Measurements from ENCODE around the gene INSIG1. TPM values are rescaled to one million over a fixed set of nuclear protein-coding genes. Genes with fewer than 3 reads are reported as not detected.

The INSIG1 gene
- total and polyA plus RNA-seq, 2 of the 4 experiments (the other 2 are of a cell fraction): 19.0 to 26.0 TPM

DNA sequence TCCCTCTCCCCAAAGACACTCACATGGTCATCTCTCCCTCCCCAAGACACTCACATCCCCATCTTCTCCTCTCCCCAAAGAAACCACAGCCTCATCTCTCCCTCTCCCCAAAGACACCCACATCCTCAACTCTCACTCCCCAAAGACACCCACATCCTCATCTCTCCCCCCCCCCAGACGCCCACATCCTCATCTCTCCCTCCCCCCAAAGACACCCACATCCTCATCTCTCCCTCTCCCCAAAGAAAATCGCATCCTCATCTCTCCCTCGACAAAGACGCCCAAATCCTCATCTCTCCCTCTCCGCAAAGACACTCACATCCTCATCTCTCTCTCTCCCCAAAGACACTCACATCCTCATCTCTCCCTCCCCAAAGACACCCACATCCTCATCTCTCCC lies 31.5 kb downstream of the INSIG1 start:
- peaks cover 4% of the 10 kb centered on the region; the same call in 1 of the 2 replicates for H3K27me3 ChIP-seq (ENCODE audit: control insufficient read depth, insufficient read depth, low read length)
- no peak overlapping the region for H4K91ac ChIP-seq (ENCODE audit: insufficient read depth, low read depth, low read length)
- no peaks in the 10 kb centered on the region for H3K4me1 ChIP-seq (ENCODE audit: control insufficient read depth, insufficient read depth, low read length)
- H3K4me3 ChIP-seq (ENCODE audit: insufficient read depth, low read depth, low read length): no peak overlapping the region
- TF ChIP-seq SMC3 (IDR thresholded peaks at IDR 0.05; ENCODE audit: low read depth, low read length) (no peak), USF2 (IDR thresholded peaks at IDR 0.05; ENCODE audit: low read depth, low read length) (no peak), MAFK (IDR thresholded peaks at IDR 0.05; ENCODE audit: low read depth, low read length) (no peak), RCOR1 (IDR thresholded peaks at IDR 0.05; ENCODE audit: insufficient replicate concordance, low read length) (no peak), ELK1 (IDR thresholded peaks at IDR 0.05; ENCODE audit: borderline replicate concordance, low read depth, low read length) (no peak), BHLHE40 (IDR thresholded peaks at IDR 0.05; ENCODE audit: low read depth, low read length) (no peak), CEBPB (IDR thresholded peaks at IDR 0.05; ENCODE audit: low read depth, low read length) (no peak), RFX5 (IDR thresholded peaks at IDR 0.05; ENCODE audit: low read depth, low read length) (no peak), NFE2L2 (IDR thresholded peaks at IDR 0.05; ENCODE audit: low read depth, low read length) (no peak), FOS (IDR thresholded peaks at IDR 0.05; ENCODE audit: low read depth, low read length) (no peak), CHD1 (IDR thresholded peaks at IDR 0.05; ENCODE audit: low read depth, low read length) (no peak), MXI1 (IDR thresholded peaks at IDR 0.05; ENCODE audit: borderline replicate concordance, low read depth, low read length) (no peak), MAZ (IDR thresholded peaks at IDR 0.05; ENCODE audit: borderline replicate concordance, low read depth, low read length) (no peak)
- H3K9me3 ChIP-seq (ENCODE audit: control insufficient read depth, insufficient read depth, low read length): no peaks in the 10 kb centered on the region
- no peak overlapping the region for H2BK20ac ChIP-seq (ENCODE audit: low read depth, low read length)
- H2AK5ac ChIP-seq (ENCODE audit: low read depth, low read length): no peak overlapping the region
- H4K8ac ChIP-seq (ENCODE audit: low read depth in 2 of 2, low read length in 2 of 2): no peak overlapping the region
- no peaks in the 10 kb centered on the region for H3K36me3 ChIP-seq (ENCODE audit: control insufficient read depth, insufficient read depth, low read length)
- H3K27ac ChIP-seq (ENCODE audit: insufficient read depth, low read length): no peak overlapping the region
- H2AFZ ChIP-seq (replicated peaks; ENCODE audit: low read length, poor library complexity): no peak overlapping the region
- H3K56ac ChIP-seq (ENCODE audit: extremely low read depth, insufficient read depth, low read length): no peak overlapping the region
- DNase-seq: no peak
- no CpG with 5 or more reads among the region's 5 CpGs for WGBS, 2 experiments (ENCODE audit: extremely low coverage in 2 of 2, insufficient read length in 1 of 2)
- BruUV-seq (replicated peaks): no TSS peak
- H4K5ac ChIP-seq (ENCODE audit: low read depth, low read length): no peak overlapping the region
- H2BK15ac ChIP-seq (ENCODE audit: low read depth, low read length): no peak overlapping the region
- POLR2A ChIA-PET (ENCODE audit: unreplicated experiment): no interaction called here
- dilution Hi-C loops (cut with HindIII; ENCODE audit: low sequenced_read_pairs, unreplicated experiment) (no loop called here), intact Hi-C loops (cut with micrococcal nuclease) (no loop called here), in situ Hi-C loops (cut with MboI; ENCODE audit: low sequenced_read_pairs) (no loop called here)
- no peak overlapping the region for H3K14ac ChIP-seq (replicated peaks; ENCODE audit: low read depth, low read length)
- CTCF ChIA-PET: no interaction called here
- H3K23ac ChIP-seq (ENCODE audit: low read depth, low read length): no peak overlapping the region
- H2AK9ac ChIP-seq (replicated peaks; ENCODE audit: low read depth, low read length, poor library complexity): no peak overlapping the region
- H3K4me2 ChIP-seq (ENCODE audit: low read depth, low read length): no peak overlapping the region
- H3K18ac ChIP-seq (ENCODE audit: low read depth, low read length): no peak overlapping the region
- H3K9ac ChIP-seq (ENCODE audit: low read depth, low read length): no peak overlapping the region
- H3K9me1 ChIP-seq (ENCODE audit: insufficient read depth, low read length): no peaks in the 10 kb centered on the region
- H2BK5ac ChIP-seq (ENCODE audit: low read depth, low read length, poor library complexity, severe bottlenecking): no peak overlapping the region
- H3K79me1 ChIP-seq (ENCODE audit: low read depth in 1 of 2, low read length in 2 of 2): no peaks in the 10 kb centered on the region
- no peak overlapping the region for H3K4ac ChIP-seq (ENCODE audit: low read depth, low read length)
- ATAC-seq (ENCODE audit: low read depth): no peak
- H4K20me1 ChIP-seq (ENCODE audit: insufficient read depth, low read length): no peaks in the 10 kb centered on the region
- no peak overlapping the region for H2BK120ac ChIP-seq (ENCODE audit: low read depth, low read length)

Measured in IMR-90 (cell line).